ENCODE measurements around the gene CARMIL1.

GRCh38 chr6:25303254-25303653 is 24.1 kb downstream of the CARMIL1 start:
- no peak for TF ChIP-seq CTCF (conservative IDR thresholded peaks at IDR 0.05 in 1 of 2, IDR thresholded peaks at IDR 0.05 in 1 of 2; ENCODE audit: extremely low read depth in 1 of 2, insufficient read depth in 1 of 2, low read depth in 1 of 2, low read length in 2 of 2)
- TF ChIP-seq EZH2 (IDR thresholded peaks at IDR 0.05; ENCODE audit: borderline replicate concordance, low read length), result no peak
